Left kidney (tissue), 2 donors: Measurements from ENCODE around the gene DPCD. TPM values are rescaled to one million over a fixed set of nuclear protein-coding genes. Genes with fewer than 3 reads are reported as not detected.

Source experiments
- DNase-seq: peaks from one replicate; pipeline ENCODE4 v3.0.0-alpha.2; 2013
- polyA plus RNA-seq: library from polyadenylated mRNA; unstranded; fragments of 120-200 nt; gene quantifications from one replicate; pipeline ENCODE4 v1.2.1, GENCODE V29; 2013; ENCODE audit not compliant: insufficient read length

The DPCD gene
- polyA plus RNA-seq, 1 donor: 43.7 TPM

DNA sequence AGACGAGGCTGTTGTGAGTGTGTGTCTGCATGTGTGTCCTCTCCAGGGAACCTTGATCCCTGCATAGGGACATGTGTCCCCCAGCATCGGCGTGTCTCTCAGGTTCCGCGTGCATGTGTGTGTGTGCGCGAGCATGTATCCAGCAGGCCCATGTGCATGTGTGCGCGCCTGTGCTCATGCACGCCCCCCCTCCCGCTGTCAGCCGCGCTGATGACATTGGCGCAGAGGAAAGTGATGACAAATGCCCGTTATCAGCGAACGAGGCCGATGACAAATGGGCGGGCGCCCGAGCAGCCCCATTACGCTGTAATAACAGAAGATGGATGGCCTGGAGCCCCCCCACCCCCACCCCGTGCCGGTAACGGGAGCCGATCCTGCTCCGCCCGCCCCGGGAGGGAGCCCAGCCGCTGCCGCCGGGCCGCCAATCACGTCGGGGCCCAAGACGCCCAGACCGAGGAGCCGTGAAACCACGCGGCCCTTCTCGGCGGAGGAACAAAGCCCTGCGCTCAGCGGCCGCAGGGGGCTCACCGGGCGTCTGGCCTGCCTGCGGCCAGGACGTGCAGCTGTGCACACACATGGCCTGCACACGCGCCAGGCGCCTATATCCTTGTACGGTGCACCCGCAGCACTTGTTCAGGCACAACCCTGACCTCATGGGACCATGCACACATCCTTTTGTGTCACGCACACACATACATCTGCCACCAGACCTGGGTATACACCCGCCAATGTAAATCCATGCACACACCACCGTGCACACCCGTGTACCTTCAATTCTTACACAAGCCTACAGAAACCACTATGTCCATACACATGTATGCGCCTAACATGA, 21.6 kb upstream of the DPCD start:
- DNase-seq: peak; percentile 29

DNA sequence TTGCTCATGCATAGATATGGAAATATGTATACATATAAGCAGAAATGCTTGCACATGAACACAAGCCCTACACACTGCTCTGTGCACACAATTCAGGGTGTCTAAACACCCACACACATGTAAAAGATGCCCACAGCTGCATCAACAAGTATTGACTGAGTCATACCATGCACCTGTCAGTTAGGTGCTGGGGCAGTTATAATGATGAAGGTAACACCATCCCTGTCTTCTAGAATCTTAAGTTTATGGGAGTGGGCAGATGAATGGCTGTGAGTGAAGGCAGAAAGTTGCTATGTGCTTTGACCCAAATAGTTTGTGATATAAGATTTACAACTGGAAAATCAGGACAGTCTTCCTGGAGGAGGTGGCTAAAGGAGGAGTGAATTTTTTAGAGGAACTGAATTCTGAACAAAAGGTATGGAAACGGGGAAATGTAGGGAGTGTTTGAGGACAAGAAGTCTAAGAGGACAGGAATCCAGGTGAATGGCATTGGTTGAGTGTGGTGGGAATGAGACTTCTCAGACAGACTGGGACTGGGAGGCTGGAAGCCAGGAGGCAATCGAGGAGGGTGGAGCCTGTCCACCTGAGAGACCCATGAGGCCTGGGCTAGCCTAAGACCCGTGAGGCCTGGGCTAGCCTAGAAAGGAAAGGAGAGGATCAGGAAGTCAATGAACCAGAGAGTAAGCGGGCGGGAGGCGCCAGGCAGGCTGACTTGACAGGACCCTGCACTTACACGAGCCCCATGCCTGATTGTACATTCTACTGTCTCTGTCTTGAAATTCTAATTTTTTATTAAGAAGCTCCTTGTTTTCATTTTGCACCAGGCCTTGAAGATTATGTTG, 20.7 kb upstream of the DPCD start:
- no peak for DNase-seq

DNA sequence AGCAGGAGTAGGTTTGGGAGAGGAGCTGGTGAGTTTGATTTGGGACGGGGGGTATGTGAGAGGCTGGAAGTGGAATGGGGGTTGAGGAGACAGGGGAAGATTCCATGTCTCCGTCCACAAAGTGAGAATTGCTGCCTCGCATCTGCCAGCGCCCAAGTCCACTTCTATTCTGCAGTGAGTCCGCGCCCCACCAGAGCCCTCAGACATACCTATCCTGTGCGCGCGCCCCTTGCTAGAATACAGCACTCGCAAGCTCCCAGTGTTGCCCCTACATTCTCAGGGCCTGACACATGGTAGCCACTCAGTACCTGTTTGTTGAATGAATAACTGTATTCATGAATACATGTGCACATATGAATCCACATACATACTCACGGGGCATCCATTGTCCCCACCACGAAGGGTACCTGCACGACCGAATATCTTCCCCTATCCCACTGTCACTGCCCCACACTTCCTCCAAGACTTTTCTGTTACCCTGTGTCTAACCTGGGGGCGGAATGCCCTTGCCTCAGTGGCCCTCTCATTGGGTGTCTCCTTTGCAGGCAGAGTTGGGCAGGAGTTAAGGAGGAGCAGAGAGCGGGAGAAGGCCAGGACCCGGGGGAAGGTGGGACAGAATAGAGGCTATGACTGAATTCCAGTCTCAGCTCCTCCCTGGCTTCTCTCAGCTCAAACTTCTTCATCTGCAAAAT, 19.9 kb upstream of the DPCD start:
- no peak for DNase-seq

DNA sequence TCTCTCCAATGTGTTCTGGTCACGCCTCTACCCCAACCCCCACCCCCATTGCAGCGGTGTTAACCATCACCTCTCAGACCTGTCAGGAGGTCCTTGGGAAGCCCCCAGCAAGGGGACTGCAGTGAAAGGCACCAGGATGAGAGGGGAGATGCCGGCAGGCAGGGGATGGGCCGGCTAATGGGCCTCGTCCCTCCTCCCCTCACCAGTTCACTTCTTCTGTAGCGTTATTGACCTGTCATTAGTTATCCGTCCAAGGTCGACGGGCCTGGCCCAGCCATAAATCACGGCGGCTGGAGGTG, 18.8 kb upstream of the DPCD start:
- DNase-seq: no peak

DNA sequence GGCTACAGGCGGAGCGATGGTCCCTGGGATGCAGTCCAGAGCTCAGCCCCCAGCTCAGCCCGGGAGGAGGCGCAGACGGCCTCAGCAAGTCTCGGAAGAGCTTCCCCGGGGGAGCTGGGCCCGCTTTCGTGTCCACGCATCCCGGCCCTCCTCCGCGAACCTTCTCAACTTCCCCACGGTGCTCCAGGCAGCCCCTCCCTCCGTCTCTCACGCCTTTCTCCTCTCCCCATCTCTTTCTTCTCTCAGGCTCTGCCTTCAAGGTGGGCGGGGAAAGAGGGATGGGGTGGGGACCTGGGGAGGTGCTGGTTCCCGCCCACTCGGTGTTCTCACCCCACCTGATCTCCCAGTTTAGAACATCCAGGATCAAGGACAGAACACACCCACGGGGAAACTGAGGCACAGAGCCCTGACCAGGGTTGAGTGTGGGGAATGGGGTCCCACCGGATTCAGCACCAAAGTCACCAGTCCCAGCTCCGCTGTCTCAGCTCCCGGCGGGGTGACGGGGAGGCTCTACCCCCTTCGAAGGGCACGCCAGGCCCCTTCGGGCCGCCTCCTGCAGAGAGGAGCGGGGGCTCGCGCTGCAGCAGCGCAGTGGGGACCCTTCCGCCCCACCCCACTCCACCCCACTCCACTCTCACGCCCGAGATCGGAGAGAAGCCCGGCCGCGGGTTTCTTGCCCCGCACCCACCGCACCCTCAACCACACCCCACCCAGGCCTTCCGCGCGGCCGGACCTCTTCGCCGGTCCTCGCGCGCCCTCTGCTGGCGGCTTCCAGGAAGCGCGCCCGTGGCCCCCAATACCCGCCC, 18.3 kb upstream of the DPCD start:
- peak; percentile 65 for DNase-seq

DNA sequence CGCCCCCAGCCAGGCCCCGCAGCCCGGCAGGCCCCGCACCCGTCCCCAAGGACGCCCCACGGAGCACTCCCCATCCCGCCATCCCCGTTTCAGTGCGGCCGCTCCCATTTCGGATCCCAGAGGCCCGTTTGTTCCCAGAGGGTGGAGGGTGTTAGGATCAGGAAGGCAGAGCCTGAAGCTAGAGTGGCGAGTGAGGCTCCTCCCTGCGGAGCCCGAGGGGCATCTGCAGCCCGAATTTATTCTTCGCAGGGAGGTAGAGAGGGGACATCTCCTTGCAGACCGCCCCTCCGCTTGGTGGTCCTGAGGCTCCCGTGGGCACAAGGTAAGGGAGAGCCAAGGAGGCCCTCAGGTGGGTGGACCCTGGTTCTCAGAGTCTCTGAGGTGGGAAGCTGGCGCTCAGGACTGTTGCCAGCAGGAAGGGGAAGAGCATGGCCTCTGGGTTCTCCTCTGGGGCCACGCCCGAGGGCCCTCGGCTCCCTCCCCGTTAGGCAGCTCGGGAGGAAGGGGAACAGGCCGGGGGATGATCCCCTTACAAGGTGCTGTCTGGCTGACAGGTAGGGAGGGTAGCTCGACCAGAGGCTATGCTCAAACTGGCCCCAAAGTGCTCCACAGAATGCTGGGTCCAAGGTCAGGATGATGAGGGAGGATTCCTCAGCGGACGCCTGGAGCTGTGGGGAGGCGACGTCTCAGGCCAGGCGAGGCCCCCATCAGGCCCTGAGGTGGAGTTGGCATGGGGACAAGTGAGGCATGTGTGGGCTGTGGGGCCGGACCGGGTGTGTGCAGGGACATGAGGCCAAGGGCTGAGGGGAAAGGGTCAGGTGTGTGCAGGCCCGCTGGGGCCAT, 17.5 kb upstream of the DPCD start:
- no peak for DNase-seq

DNA sequence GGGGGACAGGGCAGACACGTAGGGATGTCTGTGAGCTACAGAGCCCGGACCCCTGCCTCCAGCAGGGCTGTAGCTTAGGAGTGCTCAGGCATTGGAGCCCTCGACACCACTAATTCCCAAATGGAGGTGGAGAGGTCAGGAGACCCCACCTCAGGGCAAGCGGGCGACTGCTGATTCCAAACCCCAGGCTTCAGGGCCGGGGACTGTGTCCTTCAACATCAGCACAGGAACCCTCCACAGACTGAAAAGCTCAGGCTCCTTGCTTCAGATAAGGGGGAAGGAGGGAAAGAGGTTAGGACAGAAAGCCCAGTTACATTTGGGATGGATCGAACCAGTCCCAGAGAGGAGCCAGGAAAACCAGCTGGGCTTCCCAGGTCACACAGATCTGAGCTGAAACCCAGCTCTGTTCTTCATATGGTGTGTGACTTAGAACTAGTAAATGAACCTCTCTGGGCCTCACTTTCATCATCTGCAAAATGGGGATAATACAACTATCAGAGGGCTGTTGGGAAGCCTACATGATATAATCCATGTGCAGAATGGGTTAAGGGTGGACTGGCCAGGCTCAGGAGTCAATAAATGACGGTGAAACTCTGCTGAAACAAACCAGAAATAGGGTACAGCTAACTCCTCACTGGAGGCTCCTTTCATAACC, 16.7 kb upstream of the DPCD start:
- DNase-seq: no peak

DNA sequence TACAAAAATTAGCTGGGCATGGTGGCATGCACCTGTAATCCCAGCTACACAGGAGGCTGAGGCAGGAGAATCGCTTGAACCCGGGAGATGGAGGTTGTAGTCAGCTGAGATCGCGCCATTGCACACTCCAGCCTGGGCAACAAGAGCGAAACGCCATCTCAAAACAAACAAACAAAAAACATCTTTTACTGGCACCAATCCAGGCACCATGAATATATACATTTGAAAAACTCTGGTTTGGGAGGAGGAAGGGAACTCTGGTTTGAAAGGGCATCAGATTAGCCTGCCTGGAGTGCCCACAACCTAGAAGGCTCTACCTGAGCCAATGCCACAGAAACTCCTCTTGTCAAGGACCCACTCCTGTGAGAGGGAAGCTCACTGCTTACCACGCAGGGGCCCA, 16.0 kb upstream of the DPCD start:
- no peak for DNase-seq

DNA sequence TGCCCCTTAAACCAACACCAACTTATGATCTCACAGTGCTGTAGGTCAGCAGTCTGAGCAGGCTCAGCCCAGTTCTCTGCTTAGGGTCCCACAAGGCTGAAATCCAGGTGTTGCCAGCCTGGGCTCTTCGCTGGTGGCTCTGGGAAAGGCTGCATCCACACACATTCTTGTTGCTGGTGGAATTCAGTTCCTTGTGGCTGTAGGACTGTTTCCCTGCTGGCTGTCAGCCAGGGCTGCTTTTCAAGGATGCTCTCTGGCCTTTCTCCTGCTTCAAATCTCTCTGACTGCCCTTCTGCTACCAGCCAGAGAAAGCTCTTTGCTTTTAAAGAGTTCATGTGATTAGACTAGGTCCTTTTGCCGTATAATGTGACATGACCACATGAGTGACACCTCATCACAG, 15.3 kb upstream of the DPCD start:
- DNase-seq: no peak

DNA sequence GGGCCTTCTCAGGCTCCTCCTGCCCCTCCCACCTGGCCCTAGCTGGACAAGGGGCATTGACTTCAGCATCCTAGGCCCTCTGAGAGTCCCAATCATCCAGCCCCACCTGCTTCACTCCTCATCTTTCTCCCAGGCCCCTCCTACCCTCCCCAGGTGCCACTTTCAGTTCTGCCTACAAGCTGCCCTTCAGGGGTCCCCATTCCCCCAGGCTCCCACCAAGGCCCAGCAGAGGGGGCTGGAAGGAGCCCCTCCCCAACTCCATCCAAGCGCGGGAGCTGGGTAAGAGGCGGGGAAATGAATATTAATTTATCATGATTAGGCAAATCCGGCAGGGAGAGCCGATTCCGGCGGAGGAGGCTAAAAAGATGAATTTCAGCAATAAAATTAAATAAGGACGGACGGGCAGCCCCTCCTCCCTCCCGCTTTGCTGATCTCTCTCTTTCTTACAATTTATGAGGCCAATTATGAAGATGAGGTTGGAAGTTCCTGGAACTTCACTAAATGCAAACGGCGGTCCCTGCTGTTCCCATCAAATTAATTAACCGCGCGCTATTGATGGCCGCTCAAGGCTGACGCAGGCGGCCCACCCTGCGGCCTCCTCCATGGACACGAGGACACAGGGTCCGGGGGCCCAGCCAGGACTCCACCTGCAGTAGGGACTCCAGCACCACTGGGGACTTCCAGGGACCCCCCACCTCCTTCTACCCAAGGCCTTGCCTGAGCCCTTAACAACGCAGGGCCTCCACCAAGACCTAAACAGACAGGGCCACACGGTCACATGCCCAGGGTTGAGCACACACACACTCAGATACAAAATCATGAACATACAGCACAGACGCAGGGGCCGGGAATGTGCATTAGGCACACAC, 14.0 kb upstream of the DPCD start:
- no peak for DNase-seq

DNA sequence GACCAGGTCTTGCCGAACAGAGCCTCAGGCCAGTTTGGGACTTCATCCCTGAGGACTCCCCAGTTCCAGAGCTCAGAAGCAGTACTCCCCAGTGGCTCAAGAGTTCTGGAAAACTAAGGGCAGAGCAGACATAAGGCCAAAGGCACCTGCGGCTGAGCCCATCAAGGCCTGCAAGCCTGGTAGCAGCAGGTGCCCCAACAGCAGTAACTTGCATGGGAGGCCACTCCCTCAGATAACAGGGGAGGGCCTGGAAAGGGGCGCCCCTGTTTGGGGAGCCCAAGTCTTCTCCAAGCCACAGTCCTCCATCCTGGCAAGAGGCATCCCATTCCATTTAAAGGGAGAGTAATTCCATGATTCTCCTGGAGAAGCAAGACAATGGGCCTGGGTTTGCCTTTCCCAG, 13.0 kb upstream of the DPCD start:
- no peak for DNase-seq

DNA sequence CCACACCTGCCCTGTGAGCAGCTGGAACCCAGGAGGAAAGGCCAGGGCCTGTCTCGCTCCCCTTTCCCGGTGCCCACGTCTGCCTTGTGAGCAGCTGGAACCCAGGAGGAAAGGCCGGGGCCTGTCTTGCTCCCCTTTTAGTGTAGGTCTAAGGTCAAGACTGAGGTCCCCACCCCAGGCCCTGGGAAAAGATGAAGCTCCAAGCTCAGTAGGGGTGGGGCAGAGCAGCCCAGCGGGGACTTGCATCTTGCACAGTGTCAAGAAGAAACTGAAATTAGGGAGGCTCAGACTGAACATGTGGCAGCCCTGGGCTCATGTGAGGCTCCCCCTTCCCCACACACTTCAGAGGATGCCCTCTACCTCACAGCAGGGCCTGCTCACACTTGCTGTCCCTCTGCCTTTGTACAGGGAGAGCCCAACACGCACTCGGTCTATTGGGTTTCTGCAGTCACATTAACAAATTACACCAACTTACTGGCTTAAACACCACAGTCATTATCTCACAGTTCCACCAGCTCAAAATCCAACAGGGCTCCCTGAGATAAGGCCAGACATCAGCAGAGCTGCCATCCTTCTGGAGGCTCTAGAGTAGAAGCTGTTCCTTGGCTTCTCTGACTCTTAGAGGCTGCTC, 12.4 kb upstream of the DPCD start:
- no peak for DNase-seq

DNA sequence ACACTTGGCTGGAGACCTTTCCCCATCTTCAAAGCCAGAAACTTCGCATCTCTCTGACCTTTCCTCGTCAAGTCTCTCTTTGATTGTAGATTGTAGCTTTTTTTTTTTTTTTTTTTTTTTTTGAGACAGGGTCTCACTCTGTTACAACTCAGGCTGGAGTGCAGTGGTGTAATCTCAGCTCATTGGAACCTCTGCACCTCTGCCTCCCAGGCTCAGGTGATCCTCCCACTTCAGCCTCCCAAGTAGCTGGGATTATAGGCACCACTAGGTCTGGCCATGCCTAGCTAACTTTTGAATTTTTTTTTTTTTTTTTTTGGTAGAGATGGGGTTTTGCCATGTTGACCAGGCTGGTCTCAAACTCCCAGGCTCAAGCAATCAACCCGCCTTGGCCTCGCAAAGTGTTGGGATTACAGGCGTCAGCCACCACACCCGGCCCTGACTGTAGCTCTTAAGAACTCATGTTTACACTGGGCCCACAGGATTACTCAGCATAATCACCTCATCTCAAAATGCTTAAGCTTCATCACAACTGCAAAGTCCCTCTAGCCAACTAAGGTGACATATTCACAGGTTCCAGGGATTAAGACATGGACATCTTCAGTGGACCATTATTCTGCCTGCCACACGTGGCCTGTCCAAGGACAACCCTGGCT, 11.8 kb upstream of the DPCD start:
- no peak for DNase-seq

DNA sequence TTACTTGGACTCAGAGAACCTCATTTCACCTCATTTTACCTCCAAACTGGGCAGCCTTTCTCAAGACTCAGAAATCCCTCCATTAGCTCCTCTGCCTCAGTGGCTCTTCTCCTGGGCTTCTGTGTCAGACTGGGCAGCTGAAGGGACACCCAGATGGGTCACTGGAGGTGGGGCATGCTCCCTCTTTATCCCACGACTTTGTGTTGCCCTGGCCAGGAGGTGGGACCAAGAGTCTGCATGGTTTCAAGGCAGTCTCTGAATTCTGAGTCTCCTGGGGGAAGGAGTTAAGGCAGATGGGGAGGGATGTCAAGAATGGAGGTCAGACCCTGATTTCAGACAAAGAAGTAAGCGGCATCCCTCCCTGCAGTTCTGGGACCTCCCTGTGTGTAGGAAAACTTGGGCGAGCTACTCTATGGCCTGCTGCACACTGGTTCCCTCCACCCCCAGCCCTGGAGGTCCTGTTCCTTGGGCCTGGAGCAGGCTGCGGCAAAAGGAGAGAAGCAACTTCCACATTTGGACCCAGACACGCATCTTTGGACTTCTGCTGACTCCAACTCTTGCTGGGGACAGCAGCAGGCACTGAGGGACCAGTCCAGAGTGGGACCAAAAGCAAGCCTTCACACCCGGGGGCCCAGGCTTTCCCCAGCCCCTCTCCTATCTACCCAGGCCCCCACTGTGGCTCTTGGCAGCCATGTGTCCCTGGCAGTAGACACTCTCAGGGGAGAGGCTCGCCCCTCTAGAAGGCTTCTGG, 10.8 kb upstream of the DPCD start:
- DNase-seq: no peak

DNA sequence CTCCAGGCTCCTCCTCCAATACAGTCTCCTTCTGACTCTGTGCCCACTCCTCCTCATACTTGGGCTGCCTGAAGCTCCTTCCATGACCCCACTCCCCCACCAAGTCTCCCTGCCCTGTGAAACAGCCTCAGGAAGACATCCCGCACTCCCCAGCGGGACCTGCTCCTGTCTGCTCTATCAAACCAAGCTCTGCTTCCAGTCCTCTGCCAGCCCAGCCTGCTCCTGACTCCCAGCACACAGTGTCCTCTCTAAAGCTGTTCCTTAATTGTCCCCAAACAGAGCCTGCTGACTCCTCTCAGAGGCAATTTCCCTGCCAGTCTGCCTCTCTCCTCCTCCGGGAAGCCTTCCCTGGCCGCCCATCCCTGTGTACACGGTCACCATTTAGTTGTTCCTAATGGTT, 9.9 kb upstream of the DPCD start:
- no peak for DNase-seq

DNA sequence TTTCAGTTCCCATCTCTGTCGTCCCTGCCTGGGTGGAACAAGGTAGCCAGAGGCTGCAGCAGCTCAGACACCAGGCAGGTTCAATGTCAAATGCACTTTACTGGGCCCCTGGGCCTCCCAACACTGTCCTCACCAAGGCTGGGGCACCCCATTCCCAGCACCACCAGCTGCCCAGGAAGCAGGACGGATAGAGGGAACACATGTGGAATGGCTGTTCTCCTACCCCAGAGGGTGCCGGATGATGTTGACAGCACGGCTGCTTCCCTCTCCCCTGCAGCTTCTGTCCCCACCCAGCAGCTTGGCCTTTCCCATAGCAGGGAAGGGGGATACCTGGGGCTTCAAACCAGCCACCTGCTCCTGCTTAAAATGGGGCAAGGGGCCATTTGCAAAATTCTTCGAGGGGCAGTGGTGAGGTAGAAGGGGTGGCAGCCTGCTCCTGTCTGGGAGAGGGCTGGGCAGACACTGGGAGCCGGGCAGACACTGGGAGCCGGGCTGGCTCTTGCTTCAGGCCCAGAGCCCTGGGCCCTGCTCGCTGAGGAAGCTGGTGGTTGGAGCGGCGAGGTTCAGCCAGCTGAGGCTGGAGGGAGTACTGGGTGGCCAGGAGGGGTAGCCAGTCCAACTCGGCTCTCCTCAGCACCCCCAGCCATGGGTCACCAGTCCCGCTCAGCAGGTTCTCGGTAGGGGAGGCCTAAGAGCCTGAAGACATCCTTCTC, 9.2 kb upstream of the DPCD start:
- DNase-seq: no peak

DNA sequence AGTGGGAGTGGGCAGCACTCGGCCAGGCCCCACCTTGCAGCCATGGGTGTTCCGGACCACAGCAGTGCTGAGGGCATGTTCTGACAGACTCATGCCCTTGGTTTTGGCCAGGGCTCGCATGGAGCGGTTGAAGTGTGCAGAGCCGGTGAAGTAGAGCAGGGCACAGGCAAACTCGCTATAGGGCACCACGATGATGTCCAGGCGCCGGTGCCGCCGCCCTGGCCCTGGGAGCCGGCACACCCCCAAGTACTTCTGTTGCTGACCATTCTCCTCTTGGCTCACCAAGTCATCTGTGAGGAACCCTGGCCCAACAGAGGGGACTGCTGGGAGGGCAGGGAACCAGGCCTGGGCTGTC, 8.6 kb upstream of the DPCD start:
- DNase-seq: no peak
